ENCODE data around the gene CCL22.
"Not testable (repeated sequence)": the region's sequence is repeated elsewhere in the genome, so short reads cannot be mapped to it uniquely, and the experiment has no call there.

The CCL22 gene

DNA sequence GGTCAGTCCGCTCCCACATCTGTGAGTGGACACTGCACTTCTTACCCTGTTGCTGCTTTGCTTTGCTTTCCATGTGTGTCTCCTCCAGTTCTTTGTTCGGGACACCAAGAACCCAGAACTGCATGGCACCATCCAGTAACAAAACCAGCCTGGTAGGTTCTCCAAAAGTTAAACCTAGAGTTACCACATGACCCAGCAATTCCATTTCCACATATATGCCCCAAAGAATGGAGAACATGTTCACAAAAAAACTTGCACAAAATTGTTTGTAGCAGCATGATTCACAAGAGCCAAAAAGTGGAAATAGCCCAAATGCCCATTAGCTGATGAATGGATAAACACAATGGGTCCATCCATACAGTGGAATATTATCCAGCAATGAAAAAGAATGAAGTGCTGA is 10.3 kb upstream of the CCL22 start:
- DNase-seq, result no peak

DNA sequence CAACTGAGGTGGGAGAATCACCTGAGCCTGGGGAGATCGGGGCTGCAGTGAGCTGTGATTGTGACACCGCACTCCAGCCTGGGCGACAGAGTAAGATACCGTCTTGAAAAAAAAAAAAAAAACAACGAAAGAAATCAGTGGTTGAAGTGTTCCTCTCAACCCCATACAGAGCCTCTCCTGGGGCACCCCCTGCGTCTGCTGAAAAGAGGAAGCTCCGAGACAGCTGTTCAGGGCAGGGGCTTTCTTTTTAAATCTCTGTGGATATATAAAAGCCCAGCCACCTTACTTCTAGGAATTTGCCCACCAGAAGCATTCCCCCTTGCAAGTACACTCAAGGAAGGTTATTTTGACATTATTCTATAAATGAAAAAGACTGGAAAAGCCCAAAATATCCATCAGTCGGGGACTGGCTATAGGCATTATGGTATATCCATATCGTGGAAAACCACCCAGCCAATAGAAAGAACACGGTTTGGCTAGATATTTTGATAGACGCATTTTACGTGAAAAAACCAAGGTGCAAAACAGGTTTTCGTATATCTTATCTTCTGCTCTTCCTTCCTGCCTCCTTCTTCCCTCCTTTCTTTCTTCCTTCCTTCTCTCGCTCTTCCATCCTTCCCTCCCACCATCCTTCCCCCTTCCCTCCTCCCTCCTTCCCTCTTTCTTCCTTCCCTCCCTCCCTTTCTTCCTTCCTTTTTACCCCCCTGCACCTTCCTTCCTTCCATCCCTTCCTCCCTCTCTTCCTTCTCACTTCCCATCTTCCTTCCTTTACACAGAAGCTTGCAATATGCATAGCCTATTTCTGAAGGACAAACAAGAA is 9.2 kb upstream of the CCL22 start:
- DNase-seq, result no peak

DNA sequence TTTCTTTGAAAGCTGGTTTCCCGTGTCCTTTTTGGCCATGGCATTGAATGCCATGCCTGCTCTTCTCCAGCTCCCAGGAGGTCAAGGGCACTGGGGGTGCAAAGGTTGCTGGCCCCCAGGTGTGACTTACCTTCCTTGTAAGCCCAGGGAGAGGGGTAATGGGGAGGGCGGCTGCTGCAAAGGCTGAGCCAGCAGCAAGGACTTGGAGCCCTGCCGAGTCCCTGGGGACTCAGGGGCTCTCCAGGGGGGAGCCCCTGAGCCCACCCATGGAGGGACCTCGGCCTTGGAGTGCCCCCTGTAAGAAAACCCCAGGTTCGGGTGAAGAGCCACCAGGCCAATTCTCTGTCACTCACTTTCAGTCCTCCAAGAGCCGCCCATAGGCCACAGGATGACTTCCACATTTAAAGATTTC is 5.9 kb upstream of the CCL22 start:
- no peak for DNase-seq

DNA sequence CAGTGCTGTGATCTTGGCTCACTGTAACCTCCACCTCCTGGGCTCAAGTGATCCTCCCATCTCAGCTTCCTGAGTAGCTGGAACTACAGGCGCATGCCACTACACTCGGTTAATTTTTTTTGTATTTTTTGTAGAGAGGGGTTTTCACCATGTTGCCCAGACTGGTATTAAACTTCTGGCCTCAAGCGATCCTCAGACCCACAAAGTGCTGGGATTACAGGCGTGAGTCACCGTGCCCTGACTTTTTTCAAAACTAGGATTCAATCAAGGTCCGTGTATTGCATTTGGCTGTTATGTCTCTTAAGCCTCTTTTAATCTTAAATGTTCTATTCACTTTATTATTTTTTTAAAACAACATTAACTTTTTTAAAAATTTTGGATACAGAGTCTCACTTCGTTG is 4.3 kb upstream of the CCL22 start:
- DNase-seq, result no peak

DNA sequence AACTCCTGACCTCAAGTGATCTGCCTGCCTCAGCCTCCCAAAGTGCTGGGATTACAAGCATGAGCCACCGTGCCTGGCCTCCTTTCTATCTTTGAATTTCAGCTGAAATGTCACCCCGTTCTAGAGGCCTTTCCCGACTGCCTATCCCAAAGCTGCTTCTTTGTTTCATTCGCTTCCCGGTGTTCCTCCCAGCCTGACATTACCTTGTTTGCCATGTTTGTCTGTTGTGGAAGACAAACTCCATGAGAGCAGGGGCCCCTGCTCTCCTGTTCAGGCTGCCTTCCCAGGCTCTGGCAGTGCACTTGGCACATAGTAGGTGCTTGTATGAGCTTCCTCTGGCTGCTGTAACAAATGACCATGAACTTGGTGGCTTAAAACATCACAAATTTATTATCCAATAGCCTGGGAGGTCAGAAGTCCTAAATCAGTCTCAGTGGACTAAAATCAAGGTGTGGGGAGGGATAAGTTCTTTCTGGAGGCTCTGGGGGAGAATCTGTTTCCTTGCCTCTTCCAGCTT is 2.6 kb upstream of the CCL22 start:
- DNase-seq, result no peak

DNA sequence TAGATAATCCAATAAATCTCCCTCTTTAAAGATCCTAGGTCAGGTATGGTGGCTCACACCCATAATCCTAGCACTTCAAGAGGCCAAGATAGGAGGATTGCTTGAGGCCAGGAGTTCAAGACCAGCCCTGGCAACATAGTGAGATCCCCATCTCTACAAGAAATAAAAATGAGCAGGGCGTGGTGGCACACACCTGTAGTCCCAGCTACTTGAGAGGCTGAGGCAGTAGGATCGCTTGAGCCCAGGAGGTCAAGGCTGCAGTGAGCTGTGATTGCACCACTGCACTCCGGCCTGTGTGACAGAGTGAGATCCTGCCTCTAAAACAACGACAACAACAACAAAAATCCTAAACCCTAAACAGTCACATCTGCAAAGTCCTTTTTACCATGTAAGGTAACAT is 2.0 kb upstream of the CCL22 start:
- DNase-seq, result no peak

DNA sequence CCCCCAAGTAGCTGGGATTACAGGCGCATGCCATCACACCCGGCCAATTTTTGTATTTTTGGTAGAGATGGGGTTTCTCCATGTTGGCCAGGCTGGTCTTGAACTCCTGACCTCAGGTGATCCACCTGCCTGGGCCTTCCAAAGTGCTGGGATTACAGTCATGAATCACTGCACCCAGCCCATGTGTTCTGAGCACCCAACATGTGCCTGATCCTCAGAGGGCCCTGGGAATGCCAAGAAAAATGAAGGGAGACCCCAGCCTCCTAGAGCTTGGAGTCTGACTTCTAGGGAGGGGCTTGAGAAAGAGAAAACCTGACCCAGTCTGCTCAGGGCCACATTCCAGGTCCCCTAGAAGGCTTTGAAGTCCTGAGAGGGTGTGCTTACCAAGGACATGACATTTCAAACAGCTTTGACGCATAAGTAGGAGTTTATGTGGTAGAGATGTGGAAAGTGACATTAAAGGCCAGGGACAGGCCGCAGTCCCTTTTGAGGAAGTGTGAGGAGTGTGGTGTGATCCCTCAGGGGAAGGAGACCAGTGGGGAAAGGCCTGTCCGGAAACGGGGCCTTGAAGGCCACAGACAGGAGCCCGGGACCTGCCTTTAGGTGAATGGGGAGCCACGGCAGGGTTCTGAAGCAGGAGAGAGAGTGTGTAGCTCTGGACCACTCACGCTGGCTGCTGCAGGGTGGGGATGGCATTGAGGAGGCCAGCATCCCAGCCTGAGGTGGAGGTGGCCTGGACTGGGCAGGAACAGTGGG is 1.1 kb upstream of the CCL22 start:
- no peak for DNase-seq

DNA sequence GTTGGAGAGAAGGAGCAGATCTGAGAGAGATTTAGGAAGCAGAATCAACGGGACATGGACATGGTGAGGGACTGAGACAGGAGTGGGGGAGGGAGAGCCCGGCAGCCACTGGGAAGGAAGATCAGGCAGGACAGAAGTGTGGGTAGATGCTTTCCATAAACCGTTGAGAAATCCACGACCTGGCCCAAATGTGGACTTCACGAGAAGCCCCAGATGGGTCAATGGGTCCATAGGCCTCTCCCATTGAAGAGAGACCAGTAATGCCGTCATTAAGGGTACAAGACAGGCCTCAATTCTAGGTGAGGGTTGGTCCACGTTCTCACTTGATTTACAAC is 530 bp upstream of the CCL22 start:
- DNase-seq, result no peak

DNA sequence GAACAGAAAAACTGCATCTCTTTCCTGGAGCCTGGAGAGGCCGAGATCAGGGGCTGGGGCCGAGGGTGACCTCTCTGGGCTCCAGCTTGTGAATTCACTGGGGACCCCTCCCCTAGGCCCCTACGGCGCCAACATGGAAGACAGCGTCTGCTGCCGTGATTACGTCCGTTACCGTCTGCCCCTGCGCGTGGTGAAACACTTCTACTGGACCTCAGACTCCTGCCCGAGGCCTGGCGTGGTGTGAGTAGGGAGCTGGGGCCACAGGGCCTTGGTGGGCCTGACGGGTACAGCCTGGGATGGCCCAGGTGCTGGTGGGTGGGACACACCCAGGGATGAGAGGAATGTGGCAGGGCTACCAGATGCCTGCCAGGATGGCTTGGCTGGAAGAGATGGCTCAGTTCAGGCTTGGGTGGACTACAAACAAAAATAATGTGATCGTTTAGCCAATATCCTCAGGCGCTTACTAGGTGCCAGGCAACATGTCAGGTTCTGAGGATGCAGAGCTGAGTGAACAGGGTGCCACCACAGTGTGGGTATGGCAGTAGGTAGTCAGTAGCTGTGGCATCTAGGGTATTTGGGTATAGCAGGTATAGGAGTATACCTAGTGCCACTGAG is 1.8 kb downstream of the CCL22 start:
- DNase-seq, result no peak

DNA sequence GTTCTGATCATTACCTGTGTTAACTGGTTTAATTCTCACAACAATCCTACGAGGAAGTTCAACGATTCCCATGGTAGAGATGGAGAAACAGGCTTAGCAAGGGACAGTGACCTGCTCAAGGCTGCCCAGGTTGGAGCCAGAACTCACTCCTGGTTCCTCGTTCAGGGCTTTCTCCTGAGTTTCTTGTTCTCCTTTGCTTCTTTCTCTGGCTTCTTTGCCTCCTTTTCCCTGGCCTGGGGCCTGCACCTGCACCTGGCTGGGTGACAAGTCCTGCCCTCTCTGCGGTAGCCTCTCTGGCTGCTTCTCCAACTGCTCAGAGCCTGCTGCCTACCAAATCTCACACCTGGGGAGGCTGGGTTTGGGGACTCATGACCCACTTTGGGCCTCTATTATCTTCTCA is 2.8 kb downstream of the CCL22 start:
- DNase-seq, result no peak

DNA sequence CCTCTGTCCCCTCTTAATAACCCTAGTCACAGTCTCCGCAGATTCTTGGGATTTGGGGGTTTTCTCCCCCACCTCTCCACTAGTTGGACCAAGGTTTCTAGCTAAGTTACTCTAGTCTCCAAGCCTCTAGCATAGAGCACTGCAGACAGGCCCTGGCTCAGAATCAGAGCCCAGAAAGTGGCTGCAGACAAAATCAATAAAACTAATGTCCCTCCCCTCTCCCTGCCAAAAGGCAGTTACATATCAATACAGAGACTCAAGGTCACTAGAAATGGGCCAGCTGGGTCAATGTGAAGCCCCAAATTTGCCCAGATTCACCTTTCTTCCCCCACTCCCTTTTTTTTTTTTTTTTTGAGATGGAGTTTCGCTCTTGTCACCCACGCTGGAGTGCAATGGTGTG is 5.6 kb downstream of the CCL22 start:
- no peak for DNase-seq

DNA sequence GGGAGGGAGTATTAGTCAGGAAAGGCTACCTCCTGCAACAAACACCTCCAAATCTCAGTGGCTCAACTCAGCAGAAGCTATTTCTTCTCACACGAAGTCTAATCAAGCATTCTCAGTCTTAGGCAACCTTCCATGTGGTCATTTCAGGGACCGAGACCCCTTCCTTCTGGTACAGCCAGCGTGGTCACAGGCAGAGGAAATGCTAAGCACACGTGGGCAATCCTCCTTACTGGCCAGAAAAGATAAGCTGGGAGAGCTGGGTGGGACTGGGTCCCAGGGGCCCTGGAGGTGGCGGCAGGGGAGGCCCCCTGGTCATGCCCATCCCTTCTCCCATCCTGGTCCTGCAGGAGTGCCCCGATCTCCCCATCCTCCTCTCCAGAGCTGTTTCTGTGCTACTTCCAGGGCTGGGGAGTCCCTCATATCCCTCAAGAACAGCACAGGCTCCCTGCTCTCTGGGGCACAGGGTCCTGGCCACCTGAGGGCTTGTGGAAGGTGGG is 8.0 kb downstream of the CCL22 start:
- DNase-seq, result no peak

DNA sequence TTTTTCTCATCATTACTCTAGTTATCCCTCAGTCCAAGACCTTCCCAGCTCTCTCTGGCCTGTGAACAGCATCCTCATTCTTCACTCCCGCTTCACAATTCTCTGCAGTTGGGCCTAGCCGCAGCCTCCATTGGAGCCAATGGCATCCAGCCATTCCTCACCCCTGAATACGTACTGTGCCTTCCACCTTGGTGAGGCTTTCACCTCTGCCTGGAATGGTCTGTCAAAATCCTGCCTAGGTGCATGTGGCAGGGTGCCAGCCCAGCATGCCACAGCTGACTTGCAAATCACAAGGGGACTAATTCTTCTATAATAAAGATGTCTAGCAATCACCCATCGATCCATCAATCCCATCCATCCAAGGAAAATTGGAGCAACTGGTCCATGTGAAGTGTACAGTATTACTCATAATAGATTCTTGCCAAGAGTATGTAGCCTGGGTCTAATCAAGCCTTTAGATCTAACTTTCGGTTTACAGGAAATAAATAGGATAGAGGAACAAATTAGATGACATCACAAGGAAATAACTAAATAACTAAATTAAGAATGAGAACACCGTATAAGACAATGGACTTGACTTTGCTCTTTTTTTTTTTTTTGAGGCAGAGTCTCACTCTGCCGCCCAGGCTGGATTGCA is 8.7 kb downstream of the CCL22 start:
- DNase-seq, result no peak

DNA sequence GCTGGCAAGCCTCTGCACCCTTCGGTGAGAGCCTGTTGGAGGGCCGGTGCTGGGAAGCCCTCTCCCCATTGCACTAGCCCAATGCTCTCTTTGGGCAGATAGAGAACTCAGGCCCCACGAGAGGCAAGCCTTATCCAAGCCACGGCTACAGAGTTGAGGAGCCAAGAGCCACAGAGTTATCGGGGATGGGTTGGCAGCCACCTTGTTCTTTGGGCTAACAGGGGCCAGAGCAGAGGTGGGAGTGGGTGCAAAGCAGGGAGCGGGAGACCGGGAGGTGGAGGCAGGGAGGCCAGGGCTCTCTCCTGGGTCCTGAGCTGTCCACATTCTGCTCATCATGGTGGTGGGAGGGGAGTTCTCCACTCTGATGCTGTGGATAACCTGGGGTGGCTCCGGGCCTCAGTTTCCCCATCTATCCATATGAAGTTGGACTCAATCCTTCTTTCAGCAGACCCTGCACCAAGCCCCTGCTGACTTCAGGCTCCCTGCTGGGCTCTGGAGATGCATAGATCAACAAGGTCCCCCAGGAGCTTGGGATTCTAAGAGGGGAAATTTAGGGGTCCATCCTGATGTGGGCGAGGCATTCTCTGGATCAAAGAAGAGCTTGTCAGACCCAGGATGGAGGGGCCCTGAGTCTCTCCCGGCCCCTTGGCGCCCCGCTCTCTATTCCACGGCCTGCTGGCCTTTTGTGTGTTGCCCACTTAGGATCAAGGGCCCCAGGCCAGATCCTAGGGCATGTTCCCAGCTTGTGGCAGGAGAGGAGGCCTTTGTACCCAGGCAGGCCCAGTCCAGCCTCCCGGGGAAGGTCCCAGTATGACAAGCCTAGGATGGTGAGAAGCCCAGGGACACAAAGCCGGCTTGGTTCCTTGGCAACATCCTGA is 13.2 kb downstream of the CCL22 start:
- no peak for DNase-seq

DNA sequence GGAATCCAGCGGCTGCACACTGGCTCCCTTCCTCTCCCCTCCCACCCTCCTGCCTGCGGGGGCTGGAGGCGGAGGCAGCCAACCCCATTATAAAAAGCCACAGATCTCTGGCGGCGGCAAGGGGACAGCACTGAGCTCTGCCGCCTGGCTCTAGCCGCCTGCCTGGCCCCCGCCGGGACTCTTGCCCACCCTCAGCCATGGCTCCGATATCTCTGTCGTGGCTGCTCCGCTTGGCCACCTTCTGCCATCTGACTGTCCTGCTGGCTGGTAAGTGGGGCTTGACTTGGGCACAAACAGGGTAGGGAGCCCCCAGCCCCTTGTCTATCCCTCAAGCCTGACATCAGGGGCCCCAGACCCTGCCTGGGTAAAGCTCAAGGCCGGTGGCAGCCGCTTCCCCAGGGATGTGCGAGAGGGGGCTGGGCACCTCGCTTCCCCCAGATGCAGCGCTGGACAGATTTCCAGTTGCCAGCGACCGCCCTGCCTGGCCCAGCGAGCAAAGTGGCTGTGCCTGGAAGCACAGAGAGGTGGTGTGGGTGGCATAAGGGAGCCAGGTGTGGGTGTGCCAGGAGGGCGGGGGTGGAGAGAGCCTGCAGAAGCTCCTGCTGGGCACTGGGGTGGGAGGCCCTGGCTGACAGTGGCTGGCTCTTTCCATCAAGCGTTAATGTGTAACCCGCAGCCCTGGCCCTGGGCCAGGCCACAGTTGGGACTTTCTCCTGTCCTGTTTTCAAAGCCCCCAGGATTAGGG is 14.0 kb downstream of the CCL22 start, which contains the start of gene CX3CL1:
Gene CX3CL1, plus strand, starts transcription at position 119 of the 745 bp plus-strand sequence. Its CDS starts 79 bp downstream, at position 198.
- no peak for DNase-seq

DNA sequence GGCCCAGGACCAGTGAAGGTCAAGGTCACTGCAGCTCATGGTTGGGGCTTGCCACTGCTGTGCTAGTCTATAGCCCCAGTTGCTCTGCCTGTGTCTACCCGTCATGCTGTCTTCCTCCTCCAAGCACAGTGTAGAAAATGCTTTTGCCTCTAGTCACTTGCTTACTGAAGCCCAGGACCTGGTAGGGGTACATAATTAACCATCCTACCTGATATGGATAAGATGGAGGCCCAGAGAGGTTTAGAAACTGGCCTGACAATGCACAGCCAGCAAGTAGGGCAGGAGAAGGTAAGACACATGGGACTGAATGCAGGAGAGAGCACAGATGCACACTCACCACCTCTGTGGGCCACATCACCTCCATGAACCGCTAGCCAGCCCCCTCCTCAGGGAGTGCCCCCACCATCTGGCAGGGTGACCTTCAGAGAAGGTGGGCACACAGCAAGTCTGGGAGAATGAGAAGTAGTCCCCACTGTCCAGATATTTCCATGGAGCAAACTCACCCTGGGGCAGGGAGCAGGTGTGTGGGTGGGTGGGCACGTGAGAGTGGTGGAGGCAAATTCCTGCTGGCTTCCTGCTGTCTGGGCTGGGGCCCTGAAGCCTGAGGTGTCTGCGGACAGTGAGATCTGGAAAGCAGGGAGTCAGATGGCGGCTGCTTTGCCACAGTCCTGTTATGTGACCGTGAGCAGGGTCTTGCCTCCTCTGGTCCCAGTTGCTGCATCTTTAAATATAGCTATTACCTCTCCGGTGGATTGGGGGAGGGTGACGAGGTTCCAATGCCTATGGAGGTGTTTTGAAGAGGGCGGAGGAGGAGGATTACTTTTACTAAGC is 14.7 kb downstream of the CCL22 start:
- DNase-seq, result no peak

DNA sequence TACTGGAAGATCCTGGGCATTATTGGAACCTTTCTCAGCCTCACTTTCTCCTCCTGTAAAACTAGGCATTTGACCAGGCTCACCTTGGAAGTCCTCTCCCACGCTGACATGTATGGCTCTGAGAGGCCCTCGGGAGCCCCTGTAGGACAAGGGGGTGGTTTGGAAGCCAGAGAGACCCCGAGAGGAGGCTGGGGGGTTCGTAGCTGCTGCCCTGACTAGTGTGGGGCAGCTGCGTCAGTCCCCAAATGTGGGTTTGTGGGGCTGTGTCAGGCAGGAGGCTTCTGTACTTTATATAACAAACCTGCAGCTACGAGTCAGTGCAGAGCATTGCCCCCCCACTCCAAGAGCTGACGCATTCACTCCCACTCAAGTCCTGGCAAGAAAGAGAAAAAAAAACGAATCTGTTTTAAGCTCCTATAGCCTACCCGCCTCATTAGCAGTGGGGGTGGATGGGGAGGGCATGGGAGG is 15.5 kb downstream of the CCL22 start:
- no peak for DNase-seq

DNA sequence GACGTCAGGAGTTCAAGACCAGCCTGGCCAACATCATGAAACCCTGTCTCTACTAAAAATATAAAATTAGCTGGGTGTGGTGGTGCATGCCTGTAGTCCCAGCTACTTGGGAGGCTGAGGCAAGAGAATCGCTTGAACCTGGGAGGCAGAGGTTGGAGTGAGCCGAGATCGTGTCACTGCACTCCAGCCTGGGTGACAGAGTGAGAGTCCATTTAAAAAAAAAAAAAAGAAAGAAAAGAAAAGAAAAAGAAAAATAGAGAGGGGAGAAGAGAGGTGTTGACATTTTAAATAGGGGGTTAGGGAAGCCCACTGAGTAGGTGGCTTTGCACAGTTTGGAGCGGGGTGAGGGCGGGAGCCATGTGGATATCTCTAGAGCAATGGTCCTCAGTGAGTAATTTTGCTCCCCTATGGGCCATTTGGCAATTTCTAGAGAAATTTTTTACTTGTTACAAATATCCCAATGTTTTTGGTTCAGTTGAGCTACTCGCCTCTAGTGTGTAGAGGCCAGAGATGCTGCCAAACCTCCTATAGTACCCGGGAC is 16.4 kb downstream of the CCL22 start:
- not testable (repeated sequence) for DNase-seq

DNA sequence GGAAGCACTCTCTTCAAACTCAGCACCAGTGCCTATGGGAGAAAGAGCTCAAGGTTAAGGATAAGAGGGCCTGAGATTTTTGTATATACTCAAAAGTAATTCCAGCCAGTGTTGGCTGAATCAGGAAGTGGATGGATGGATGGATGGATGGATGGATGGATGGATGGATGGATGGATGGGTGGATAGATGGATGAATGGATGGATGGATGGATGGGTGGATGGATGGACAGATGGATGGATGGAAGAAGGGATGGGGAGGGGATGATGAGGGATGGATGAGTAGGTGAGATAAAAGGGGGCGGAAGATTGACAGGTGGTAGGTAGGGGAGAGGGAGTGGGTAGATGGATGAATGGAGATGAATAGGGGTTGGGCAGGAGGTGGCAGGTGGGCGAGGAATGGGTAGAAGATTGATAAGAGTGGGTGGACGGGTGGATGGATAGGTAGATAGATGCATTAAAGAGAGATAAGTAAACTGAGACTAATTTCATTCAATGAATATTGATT is 17.8 kb downstream of the CCL22 start:
- no peak for DNase-seq

All from activated naive CD4-positive, alpha-beta T cell (primary cell).